Glomerular visceral epithelial cell (primary cell): Measurements from ENCODE around the gene FAM149A.

Experiments used
- DNase-seq: peaks from one replicate; pipeline ENCODE4 v3.0.0-alpha.2; 2016; ENCODE audit errors: extremely low spot score

FAM149A gene

DNA sequence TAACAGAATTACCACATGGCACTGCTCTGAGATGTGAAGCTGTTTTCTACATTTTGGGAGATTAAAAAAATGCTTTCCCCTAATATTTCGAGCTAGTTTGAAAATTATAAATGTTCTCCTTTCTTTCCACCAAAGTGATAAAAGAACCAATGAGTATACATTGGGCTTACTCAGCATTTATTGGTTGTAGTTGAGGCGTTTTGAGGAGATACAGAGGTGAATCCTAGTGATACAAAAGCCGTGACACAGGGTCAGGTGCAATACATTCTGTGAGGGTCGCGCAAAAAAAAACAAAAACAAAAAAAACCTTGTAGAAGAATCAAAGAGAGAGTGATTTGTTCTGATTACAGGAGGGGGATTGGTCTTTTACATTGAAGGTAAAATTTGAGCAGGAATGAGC, 54.5 kb downstream of the FAM149A start:
- DNase-seq, result no peak

DNA sequence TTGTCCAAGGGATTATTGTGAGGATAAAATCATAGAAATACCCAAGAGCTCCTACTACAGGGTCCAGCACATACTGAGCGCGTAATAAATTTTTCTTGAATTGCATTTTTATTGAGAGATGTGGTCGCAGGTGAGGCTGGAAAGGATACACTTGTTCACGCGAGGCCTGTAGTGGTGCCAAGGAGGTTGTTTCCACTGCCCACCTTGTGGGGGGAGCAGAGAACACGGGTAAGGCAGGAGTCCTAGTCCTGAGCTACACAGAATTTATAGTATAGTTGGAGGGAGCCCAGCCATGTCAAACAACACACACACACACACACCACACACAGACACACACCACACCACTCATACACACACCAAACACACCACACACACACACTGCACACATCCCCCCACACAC, 55.1 kb downstream of the FAM149A start:
- no peak for DNase-seq

DNA sequence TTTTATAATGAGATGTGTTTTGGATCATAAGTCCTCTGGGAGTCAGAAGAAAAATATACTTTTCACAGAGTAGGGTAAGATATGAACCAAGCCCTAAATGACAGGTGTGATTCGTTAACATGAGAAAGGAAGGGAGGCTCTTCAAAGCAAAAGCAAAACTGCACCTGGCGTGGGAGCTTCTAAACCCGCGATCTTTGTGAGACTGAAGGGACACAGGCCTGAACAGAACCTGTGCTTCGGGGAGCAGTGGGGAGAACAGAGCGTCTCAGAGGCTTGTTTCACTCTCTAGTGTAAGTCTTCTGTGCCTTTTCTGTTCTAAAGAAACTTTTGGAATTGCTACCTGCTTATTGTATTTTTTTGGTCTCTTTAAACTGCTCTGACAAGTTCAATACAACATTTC, 56.6 kb downstream of the FAM149A start:
- no peak for DNase-seq

DNA sequence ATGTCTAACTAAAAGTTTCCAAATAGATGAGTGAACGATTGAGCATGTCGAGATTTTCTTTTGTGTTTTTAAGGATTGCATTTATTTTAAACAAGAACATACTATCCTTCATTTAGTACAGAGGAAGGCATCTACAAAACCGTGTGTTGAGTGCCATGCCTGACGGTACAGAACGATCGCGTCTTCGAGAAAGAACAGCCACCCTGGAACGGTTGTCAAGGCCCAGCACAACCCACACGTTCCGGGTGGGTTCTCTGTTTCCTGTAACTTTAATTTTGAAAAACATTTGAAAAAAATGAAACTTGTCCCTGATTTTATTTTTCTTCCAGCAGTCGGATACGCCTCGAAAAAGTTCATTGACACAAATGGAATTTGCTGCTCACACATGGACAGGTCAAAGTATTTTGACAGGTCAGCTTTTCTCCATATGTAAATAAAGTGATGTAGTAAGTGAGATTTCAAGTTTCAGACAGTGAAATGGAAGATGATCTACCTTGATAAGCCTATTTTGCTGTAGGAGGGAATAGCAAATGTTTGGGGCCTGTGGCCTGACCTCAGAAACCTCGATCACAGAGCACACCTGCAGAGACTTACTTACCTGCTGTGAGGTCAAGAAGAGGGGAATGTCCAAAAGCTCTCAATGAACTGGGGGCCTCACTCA, 62.5 kb downstream of the FAM149A start:
- DNase-seq, result no peak

DNA sequence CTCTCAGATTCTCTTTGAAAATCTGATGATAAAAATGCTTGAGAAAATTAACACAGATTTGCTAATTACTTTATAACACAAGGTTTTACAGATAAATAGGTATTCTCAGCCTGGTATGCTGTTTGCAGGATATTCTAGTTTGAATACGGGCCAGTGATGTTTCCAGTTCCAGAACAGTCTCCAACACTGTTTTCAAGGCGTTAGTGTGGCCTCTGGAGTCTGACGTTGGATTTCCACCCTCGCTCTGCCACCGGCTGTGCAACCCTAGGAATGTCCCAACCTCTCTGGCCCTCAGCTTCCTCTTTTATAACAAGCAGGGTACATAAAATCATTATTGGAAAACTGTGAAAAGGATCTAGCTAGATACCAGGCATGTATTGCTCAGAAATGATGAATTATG, 63.1 kb downstream of the FAM149A start:
- no peak for DNase-seq

DNA sequence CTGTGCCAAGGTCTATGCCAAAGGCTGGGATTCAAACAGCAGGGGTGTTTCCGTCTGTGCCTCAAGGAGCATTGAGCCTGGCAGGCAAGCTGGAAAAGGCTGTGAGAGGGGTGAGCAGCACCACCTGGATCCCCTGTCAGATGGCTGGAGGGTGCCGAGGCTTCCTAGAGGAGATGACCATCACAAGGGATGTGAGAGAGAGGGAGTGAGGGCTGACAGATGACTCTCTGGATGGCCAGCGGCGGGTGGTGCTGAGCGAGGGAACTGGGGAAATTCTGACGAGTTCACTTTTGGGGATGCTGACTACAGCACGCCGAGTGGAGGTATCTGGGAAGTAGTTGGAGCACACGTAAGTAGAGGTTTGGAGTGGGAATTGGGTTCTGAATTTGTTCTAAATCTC, 64.2 kb downstream of the FAM149A start:
- no peak for DNase-seq

DNA sequence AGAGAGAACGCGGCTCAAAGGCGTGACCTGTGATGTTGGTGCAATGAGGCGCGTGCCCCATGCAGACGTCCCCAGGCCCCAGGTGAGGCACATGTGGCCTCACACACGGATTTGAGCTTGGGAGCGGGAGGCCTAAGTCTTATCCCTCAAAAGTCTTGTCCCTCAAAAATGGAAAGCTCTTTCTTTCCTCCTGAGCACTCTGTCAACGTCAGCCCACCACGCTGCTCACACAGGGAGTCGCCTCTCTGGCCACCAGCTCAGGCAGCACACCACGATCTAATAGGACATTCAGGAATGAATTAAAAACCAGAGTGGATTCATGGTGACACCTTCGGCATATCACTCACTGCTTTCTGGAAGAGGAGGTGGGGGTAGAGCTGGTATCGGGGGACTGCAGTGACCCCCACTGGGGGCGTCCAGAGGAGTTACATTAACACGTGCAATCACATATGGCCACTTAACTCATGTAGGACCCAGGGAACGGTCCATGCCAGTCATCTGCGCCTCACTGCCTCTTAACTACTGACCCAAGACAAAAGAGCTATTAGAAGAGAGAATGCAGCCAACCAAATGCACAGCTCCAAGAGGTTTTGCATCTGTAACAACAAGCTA, 64.9 kb downstream of the FAM149A start:
- DNase-seq, result no peak

DNA sequence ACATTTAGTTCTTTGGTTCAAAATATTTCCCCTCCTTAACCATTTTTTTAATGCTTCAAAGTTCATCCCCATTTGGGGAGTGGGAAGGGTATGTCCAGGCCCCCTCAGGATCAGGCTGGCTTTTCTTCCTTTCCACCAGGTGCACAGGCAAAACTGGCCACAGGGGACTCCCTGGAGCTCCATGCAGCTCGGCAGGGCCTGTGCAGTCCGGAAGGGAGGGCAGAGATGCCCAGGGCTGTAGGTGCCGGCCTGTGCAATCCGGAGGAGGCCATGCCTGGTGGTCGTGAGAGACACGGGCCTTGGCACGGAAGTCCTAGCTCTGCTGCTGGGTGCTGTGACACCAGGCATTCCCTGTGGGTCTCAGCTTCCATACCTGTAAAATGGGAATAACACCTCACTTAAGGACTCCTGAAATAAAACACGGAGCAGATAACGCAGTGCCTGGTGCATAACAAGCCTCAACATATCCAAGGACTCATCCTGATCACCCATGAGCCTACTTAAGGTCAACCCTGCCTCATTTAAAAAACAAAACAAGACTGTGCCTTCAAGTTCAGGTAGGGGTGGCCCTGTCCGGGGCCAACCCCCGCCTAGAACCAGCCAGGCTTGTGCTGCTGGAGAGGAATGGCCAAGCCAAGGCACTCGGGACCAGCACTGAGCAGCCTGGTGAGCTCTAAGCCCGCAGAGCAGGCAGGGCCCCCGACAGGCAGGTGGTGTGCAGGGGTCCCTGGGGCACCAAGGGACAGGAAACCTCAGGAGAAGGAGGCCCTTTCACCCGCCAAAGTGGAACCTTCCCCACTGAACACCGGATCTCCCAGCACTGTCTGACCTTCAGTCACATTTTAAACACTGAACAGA, 65.7 kb downstream of the FAM149A start:
- DNase-seq, result no peak

DNA sequence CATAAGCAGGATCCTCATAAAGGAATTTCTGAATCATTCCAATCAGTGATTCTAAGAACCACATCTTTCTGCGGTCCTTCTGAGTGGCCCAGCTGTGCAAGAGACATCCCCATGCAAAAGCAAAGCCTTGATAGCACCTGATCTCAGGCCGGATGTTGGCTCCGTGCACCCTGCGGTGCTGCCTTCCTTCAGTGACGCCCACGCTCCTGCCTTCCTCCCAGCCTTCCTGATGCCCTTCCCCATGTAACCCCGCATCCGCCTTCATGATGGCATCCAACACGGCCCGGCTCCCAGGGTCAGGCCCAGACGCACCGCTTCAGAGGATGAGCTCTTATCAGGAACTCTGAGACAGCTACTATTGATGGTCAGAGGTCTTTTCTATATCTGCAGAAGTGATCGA, 66.5 kb downstream of the FAM149A start:
- DNase-seq, result no peak

DNA sequence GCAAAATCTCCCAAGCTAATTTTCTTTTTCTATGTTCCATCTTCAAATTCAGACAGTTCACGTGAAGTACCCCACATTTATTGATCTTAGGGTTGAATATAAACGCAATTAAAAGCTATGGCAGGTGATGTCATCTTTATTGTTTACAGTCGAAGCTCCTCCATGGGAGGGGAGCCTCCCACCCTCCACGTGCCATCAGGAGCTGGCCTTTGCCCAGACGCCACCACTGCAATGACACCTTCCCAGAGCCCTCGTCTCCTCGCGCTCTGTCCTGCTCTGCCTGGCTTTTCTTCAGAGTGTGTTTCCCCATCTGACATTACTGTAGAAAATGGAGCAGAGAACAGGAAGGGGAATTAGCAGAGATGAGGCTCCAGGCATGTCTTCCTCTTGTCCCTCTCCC, 68.0 kb downstream of the FAM149A start:
- DNase-seq, result no peak

DNA sequence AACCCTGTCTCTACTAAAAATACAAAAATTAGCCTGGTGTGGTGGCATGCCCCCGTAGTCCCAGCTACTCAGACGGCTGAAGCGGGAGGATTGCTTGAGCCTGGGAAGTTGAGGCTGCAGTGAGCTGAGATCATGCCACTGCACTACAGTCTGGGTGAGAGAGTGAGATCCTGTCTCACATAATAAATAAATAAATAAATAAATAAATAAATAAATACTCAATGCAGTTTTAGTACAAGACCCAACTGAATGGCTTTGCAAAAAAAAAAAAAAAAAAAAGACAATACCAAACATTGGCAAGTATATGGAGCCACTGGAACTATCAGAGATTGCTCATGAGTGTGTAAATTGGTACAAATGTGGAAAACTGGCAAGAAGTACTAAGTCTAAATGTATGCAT, 83.6 kb downstream of the FAM149A start:
- DNase-seq, result no peak

DNA sequence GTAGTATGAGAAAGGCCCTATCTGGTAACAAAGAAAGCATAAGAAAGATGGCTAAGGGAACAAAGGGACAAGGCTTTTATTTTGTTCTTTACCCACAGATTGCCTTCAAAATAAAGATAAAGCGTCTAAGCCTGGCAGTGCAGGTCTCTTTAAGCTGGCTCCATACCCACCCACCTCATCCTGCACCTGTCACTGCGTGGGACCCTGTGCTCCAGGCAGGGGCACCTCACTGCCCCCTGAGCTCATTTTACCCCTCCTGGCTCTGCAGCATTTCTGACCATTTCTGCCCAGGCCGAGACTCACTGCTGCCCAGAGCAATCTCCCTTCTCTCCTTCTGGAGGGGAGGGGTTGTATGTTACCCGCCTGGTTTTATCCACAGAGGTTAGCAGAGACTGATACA, 85.2 kb downstream of the FAM149A start:
- DNase-seq, result no peak

DNA sequence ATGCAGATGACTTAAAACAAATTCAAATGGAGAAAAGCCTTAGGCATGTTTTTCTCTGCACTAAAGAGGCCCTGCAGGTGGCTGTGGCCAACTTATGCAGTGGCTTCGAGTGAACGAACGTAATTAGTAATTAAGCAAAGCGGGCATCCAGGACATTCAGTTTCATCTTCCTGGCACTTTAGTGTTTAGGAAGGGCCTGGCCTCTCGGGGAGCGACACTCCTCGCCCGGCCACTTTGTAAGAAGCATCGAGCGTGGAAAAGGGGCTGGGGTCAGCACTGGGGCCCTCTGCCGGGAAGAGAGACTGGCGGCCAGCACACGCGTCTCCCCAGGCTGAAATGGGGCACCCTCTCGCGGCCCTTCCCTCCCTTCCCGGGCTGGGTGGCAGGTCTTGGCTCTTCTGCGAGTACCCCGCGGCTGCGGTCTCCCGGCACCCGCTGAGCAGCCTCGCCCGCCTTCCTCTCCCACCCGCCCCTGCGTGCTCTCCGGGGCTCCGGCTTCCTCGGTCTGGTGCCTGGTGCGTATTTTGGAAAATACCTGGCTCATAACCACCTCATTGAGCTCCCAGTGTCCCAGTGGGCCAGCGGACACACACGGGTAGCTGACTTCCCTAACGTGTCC, 86.2 kb downstream of the FAM149A start:
- DNase-seq, result no peak

DNA sequence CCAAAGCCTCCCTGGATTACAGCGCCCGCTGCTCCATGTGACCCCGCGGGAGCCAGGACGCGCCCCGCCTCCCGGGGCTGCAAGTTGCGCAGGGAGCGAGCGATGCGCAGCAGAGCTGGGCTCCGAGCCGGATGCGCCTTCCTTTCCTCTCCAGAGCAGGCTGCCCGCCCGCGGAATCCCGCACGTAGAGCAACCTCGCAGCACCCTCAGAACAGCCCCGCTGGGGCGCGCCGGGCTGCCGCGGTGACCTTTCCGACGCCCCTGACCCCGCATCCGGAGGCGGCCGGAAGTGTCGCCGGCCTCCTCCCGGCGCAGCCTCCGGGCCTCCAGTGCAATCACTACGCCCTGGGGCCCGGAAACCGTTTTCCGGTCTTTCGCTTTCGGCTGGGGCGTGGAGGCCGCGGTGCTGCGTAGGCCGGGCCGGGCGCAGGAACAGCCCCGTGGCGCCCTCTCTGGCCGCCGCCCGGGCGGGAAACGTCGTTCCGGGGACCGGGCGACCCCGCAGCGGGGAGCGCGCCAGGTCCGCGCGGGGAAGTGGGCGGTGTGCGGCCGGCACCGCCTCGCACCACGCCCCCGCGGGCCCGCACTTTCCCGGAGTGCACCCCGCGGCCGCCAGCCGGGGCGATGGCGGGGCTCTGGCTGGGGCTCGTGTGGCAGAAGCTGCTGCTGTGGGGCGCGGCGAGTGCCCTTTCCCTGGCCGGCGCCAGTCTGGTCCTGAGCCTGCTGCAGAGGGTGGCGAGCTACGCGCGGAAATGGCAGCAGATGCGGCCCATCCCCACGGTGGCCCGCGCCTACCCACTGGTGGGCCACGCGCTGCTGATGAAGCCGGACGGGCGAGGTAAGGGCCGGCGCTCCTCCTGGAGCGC, 86.9 kb downstream of the FAM149A start, which contains the start of gene CYP4V2:
TSS of gene CYP4V2 (plus strand) at position 368 of the 866 bp plus-strand sequence. CDS start at position 625, 257 bp downstream.
- peak; percentile 76 for DNase-seq

DNA sequence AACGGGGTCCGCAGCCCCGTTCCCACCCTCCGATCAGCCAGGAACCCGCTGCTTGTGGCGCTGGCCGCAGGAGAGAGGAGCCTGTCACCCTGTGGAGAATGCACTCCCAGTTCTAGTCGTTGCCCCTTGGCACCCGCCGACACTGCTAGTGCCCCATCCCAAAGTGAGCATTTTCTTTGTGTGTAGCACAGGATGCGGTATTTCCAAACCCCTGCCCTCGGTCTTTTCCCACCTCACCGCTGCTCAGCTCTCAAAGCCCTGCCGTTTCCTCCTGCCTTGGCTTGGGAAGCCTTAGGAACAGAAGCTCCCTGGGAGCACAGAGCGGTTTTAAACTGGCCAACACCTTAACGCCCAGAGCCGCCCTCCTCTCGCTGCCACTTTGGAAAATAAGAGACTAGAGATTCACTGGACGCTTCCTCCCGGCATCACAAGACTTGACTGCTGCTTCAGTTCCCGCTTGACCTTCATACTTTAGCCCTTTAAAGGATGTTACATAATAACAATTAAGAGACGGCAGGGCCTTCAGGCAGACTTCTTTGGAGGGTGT, 87.6 kb downstream of the FAM149A start:
- peak; percentile 53 for DNase-seq

DNA sequence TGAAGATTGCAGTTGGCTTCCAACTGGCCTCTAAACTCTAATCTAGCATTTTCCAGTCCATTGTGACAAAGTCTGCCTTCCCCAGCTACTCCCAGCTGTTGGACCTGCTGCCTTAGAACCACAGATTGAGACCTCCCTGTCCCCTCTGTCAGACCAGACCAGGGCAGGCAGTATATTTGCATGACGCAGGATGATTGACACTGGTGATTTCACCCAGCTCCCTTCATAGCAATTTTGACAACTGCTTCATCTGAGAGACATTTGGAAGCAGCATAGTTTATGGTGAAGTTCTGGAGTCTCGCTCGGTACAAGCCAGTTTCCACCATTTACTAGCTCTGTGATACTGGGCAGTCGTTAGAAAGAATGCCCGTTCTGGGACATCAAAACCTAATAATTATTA, 89.3 kb downstream of the FAM149A start:
- no peak for DNase-seq

DNA sequence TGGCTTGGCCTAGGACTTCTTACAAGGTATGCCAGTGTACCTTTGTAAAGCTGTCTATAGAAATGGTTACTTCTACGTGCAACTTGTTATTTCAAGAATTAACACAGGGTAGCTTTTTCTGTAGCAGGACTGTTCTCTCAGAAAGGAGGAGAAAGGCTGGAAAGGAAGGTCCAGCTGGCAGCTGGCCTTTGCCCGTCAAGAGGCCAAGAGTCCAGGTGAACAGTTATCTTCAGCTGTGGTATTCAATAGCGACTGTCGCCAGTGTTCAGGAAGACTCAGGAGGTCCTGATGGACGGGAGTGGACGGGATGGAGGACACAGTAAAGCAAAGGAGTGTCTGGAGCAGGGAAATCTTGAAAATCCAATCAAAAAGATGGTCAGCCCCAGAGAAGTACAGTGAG, 91.6 kb downstream of the FAM149A start:
- DNase-seq, result no peak

DNA sequence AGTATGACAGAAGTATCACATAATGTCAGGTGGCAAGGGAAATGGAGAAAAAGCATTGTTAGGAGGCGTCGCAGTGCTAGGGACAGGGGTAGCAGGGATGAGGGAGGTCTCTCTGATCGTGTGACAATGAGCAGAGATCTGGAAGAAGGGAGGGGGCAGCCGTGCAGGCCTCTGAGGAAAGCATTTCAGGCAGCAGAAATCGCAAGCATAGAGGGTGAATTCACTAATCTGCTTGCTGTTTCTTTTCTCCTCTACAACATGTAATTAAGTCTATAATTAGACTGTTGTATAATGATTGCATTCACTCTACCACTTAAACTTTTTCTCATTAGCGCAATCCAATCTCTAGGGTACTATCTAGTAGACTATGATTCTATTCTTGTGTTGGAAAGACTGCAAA, 96.0 kb downstream of the FAM149A start:
- no peak for DNase-seq

DNA sequence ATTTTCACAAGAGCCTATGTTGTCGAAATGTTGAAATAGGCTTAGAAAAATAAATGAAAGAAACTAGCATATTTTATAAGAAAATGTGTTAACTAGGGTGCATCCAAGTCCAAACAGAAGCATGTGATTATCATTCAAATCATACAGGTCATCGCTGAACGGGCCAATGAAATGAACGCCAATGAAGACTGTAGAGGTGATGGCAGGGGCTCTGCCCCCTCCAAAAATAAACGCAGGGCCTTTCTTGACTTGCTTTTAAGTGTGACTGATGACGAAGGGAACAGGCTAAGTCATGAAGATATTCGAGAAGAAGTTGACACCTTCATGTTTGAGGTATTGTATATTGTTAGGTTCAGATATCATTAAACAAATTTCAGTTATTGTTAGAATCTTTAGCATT, 96.5 kb downstream of the FAM149A start:
- DNase-seq, result no peak

DNA sequence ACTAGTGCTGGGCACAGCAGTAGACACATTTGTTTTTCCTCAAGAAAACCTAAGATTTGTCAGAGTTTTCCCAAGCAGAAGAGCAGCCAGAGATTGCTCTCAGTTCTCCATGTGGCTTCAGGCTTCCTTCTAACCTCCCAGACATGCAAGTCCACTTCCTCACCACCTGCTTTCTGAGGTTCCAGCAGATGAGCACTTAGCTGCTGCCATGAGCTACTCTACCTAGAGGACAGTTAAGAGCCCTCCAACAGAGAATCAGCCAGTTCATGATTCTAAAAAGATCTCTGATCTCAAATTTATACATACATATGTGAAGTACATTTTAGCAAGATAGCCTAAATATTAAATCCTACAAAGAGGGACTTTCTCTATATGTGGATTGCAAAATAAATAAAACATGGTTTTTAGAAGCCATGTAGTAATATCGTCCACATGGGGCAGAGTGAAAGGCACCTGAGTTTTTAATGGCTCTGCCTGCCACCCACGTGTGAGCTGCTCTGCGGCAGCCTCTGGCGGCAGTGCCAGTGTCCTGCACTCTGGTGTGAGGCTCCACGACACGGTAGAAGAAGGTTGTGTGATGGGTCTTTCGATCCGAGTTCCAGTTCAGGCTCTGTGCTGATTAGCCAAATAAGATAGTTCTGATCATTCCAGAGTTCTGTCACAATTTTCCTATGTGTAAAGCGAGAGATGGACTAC, 97.2 kb downstream of the FAM149A start:
- DNase-seq, result peak; percentile 51
